NCI-H1417 treated with DMSO at 0.1 percent for 48 hours (cell line): ENCODE results near the gene ZNF143.

Experiments used
- DNase-seq: peaks from one replicate; lab custom pipeline; 2025; lab: John Stamatoyannopoulos, UW

The ZNF143 gene

DNA sequence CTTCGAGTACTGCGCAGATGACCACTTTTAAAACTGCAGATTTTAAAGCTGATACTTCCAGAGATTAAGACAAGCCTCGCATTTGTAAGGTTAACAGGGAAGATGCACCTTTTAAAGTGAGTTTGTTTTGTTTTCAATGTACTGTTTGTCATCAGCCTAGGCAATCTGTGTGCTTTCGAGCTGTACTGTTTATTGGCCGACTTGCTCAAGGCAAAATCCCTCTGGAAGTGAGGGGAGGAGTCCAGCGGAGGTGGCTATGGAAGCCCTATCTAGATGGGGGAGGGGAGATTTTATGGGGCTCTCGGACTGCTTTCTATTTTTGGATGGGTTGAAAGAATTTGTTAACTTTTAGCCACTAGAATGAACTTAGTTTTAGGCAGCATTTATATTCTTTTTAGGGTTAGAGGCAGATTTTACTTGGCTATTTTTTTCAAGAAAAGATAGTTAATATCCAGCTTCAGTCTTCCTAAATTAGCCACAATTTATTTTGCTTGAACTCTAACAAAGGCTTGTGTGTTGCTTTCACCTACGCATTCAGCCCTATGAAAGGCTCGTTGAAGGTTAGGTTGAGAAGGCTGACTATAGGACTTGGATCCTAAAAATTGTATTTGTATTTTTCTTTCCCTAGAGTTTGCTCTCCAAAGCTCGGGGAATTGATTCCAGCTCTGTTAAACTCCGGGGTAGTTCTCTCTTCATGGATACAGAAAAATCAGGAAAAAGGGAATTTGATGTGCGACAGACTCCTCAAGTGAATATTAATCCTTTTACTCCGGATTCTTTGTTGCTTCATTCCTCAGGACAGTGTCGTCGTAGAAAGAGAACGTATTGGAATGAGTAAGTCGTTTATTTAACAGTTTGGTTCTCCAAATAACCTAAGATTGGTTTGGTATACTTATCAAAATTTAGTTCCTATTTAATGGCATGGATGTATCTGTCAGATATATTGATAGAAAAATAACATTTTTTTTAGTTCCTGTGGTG, 114.7 kb downstream of the ZNF143 start:
- DNase-seq = peak; percentile 36

GRCh38 chr11:9576701-9577381, 116.0 kb downstream of the ZNF143 start:
- DNase-seq = no peak

- no peak for DNase-seq
Observed at GRCh38 chr11:9577556-9577955, 116.7 kb downstream of the ZNF143 start.
